ENCODE data around the gene PDF.
"Not testable (repeated sequence)": the region's sequence is repeated elsewhere in the genome, so short reads cannot be mapped to it uniquely, and the experiment has no call there.

The PDF gene

GRCh38 chr16:69307091-69307490 is 23.3 kb downstream of the PDF start:
- Histone ChIP-seq H3K27me3 (ENCODE audit: control insufficient read depth in 1 of 2, insufficient read depth in 2 of 2, low read length in 2 of 2) (no peaks in the 10 kb centered on the region), H3K36me3 (ENCODE audit: control insufficient read depth in 1 of 2, insufficient read depth in 2 of 2, low read length in 2 of 2) (peaks cover 0 to 3% of the 10 kb centered on the region in 2 donors), H3K4me1 (ENCODE audit: control insufficient read depth in 1 of 2, insufficient read depth in 2 of 2, low read length in 2 of 2) (peaks cover 6% of the 10 kb centered on the region in 2 donors), H3K4me3 (ENCODE audit: low read depth in 1 of 2, low read length in 2 of 2) (no peak overlapping the region), H3K9me3 (ENCODE audit: control insufficient read depth in 1 of 2, low read length in 2 of 2) (no peaks in the 10 kb centered on the region), H3K9ac (ENCODE audit: low read depth in 1 of 2, low read length in 2 of 2) (no peak overlapping the region), H3K27ac (ENCODE audit: low read depth, low read length) (no peak overlapping the region)

- Histone ChIP-seq H3K4me3 (ENCODE audit: low read depth in 1 of 2, low read length in 2 of 2) (no peak overlapping the region), H3K27me3 (ENCODE audit: control insufficient read depth in 1 of 2, insufficient read depth in 2 of 2, low read length in 2 of 2) (no peaks in the 10 kb centered on the region), H3K36me3 (ENCODE audit: control insufficient read depth in 1 of 2, insufficient read depth in 2 of 2, low read length in 2 of 2) (peaks cover 0 to 7% of the 10 kb centered on the region in 2 donors), H3K27ac (ENCODE audit: low read depth, low read length) (no peak overlapping the region), H3K4me1 (ENCODE audit: control insufficient read depth in 1 of 2, insufficient read depth in 2 of 2, low read length in 2 of 2) (peaks cover 3 to 5% of the 10 kb centered on the region in 2 donors), H3K9ac (ENCODE audit: low read depth in 1 of 2, low read length in 2 of 2) (no peak overlapping the region), H3K9me3 (ENCODE audit: control insufficient read depth in 1 of 2, low read length in 2 of 2) (no peaks in the 10 kb centered on the region)
Observed at GRCh38 chr16:69306031-69306430, 24.4 kb downstream of the PDF start.

GRCh38 chr16:69302301-69302700 is 28.1 kb downstream of the PDF start:
- Histone ChIP-seq H3K36me3 (ENCODE audit: control insufficient read depth in 1 of 2, insufficient read depth in 2 of 2, low read length in 2 of 2) (peaks cover 7 to 24% of the 10 kb centered on the region in 2 donors), H3K27ac (ENCODE audit: low read depth, low read length) (no peak overlapping the region), H3K9ac (ENCODE audit: low read depth in 1 of 2, low read length in 2 of 2) (no peak overlapping the region), H3K4me3 (ENCODE audit: low read depth in 1 of 2, low read length in 2 of 2) (no peak overlapping the region), H3K27me3 (ENCODE audit: control insufficient read depth in 1 of 2, insufficient read depth in 2 of 2, low read length in 2 of 2) (no peaks in the 10 kb centered on the region), H3K9me3 (ENCODE audit: control insufficient read depth in 1 of 2, low read length in 2 of 2) (no peaks in the 10 kb centered on the region), H3K4me1 (ENCODE audit: control insufficient read depth in 1 of 2, insufficient read depth in 2 of 2, low read length in 2 of 2) (no peaks in the 10 kb centered on the region)

- H3K4me1 ChIP-seq (ENCODE audit: control insufficient read depth in 1 of 2, insufficient read depth in 2 of 2, low read length in 2 of 2): no peaks in the 10 kb centered on the region
- H3K9me3 ChIP-seq (ENCODE audit: control insufficient read depth in 1 of 2, low read length in 2 of 2): no peaks in the 10 kb centered on the region
- no peaks in the 10 kb centered on the region for H3K27me3 ChIP-seq (ENCODE audit: control insufficient read depth in 1 of 2, insufficient read depth in 2 of 2, low read length in 2 of 2)
- peaks cover 7 to 24% of the 10 kb centered on the region in 2 donors for H3K36me3 ChIP-seq (ENCODE audit: control insufficient read depth in 1 of 2, insufficient read depth in 2 of 2, low read length in 2 of 2)
- no peak overlapping the region for H3K4me3 ChIP-seq (ENCODE audit: low read depth in 1 of 2, low read length in 2 of 2)
- H3K27ac ChIP-seq (ENCODE audit: low read depth, low read length): no peak overlapping the region
- no peak overlapping the region for H3K9ac ChIP-seq (ENCODE audit: low read depth in 1 of 2, low read length in 2 of 2)
Observed at GRCh38 chr16:69301861-69302260, 28.5 kb downstream of the PDF start.

- Histone ChIP-seq H3K9ac (ENCODE audit: low read depth in 1 of 2, low read length in 2 of 2) (no peak overlapping the region), H3K36me3 (ENCODE audit: control insufficient read depth in 1 of 2, insufficient read depth in 2 of 2, low read length in 2 of 2) (peaks cover 7 to 24% of the 10 kb centered on the region in 2 donors), H3K27ac (ENCODE audit: low read depth, low read length) (no peak overlapping the region), H3K9me3 (ENCODE audit: control insufficient read depth in 1 of 2, low read length in 2 of 2) (no peaks in the 10 kb centered on the region), H3K4me3 (ENCODE audit: low read depth in 1 of 2, low read length in 2 of 2) (no peak overlapping the region), H3K4me1 (ENCODE audit: control insufficient read depth in 1 of 2, insufficient read depth in 2 of 2, low read length in 2 of 2) (no peaks in the 10 kb centered on the region), H3K27me3 (ENCODE audit: control insufficient read depth in 1 of 2, insufficient read depth in 2 of 2, low read length in 2 of 2) (no peaks in the 10 kb centered on the region)
Observed at GRCh38 chr16:69301187-69301586, 29.2 kb downstream of the PDF start.

- H3K27me3 ChIP-seq (ENCODE audit: control insufficient read depth in 1 of 2, insufficient read depth in 2 of 2, low read length in 2 of 2): no peaks in the 10 kb centered on the region
- no peaks in the 10 kb centered on the region for H3K9me3 ChIP-seq (ENCODE audit: control insufficient read depth in 1 of 2, low read length in 2 of 2)
- peaks cover 7 to 29% of the 10 kb centered on the region in 2 donors for H3K36me3 ChIP-seq (ENCODE audit: control insufficient read depth in 1 of 2, insufficient read depth in 2 of 2, low read length in 2 of 2)
- H3K9ac ChIP-seq (ENCODE audit: low read depth in 1 of 2, low read length in 2 of 2): no peak overlapping the region
- no peak overlapping the region for H3K4me3 ChIP-seq (ENCODE audit: low read depth in 1 of 2, low read length in 2 of 2)
- no peaks in the 10 kb centered on the region for H3K4me1 ChIP-seq (ENCODE audit: control insufficient read depth in 1 of 2, insufficient read depth in 2 of 2, low read length in 2 of 2)
- H3K27ac ChIP-seq (ENCODE audit: low read depth, low read length): no peak overlapping the region
Observed at GRCh38 chr16:69298261-69298660, 32.1 kb downstream of the PDF start.

- H3K9ac ChIP-seq (ENCODE audit: low read depth in 1 of 2, low read length in 2 of 2); H3K4me1 ChIP-seq (ENCODE audit: control insufficient read depth in 1 of 2, insufficient read depth in 2 of 2, low read length in 2 of 2); H3K27me3 ChIP-seq (ENCODE audit: control insufficient read depth in 1 of 2, insufficient read depth in 2 of 2, low read length in 2 of 2); H3K4me3 ChIP-seq (ENCODE audit: low read depth in 1 of 2, low read length in 2 of 2); H3K27ac ChIP-seq (ENCODE audit: low read depth, low read length); H3K9me3 ChIP-seq (ENCODE audit: control insufficient read depth in 1 of 2, low read length in 2 of 2): not testable (repeated sequence)
- peaks cover 7 to 25% of the 10 kb centered on the region in 2 donors for H3K36me3 ChIP-seq (ENCODE audit: control insufficient read depth in 1 of 2, insufficient read depth in 2 of 2, low read length in 2 of 2)
Observed at GRCh38 chr16:69296771-69297170, 33.6 kb downstream of the PDF start.

- H3K27me3 ChIP-seq (ENCODE audit: control insufficient read depth in 1 of 2, insufficient read depth in 2 of 2, low read length in 2 of 2): no peaks in the 10 kb centered on the region
- H3K4me3 ChIP-seq (ENCODE audit: low read depth in 1 of 2, low read length in 2 of 2): no peak overlapping the region
- H3K9me3 ChIP-seq (ENCODE audit: control insufficient read depth in 1 of 2, low read length in 2 of 2): no peaks in the 10 kb centered on the region
- no peaks in the 10 kb centered on the region for H3K4me1 ChIP-seq (ENCODE audit: control insufficient read depth in 1 of 2, insufficient read depth in 2 of 2, low read length in 2 of 2)
- H3K36me3 ChIP-seq (ENCODE audit: control insufficient read depth in 1 of 2, insufficient read depth in 2 of 2, low read length in 2 of 2): peaks cover 0 to 8% of the 10 kb centered on the region in 2 donors
- H3K9ac ChIP-seq (ENCODE audit: low read depth in 1 of 2, low read length in 2 of 2): no peak overlapping the region
- no peak overlapping the region for H3K27ac ChIP-seq (ENCODE audit: low read depth, low read length)
Observed at GRCh38 chr16:69294051-69294450, 36.3 kb downstream of the PDF start.

GRCh38 chr16:69293401-69293800 is 37.0 kb downstream of the PDF start:
- Histone ChIP-seq H3K36me3 (ENCODE audit: control insufficient read depth in 1 of 2, insufficient read depth in 2 of 2, low read length in 2 of 2) (peaks cover 0 to 8% of the 10 kb centered on the region in 2 donors), H3K9me3 (ENCODE audit: control insufficient read depth in 1 of 2, low read length in 2 of 2) (no peaks in the 10 kb centered on the region), H3K27ac (ENCODE audit: low read depth, low read length) (no peak overlapping the region), H3K4me1 (ENCODE audit: control insufficient read depth in 1 of 2, insufficient read depth in 2 of 2, low read length in 2 of 2) (no peaks in the 10 kb centered on the region), H3K9ac (ENCODE audit: low read depth in 1 of 2, low read length in 2 of 2) (no peak overlapping the region), H3K27me3 (ENCODE audit: control insufficient read depth in 1 of 2, insufficient read depth in 2 of 2, low read length in 2 of 2) (no peaks in the 10 kb centered on the region), H3K4me3 (ENCODE audit: low read depth in 1 of 2, low read length in 2 of 2) (no peak overlapping the region)

GRCh38 chr16:69291657-69292056 is 38.7 kb downstream of the PDF start:
- not testable (repeated sequence) for H3K4me3 ChIP-seq (ENCODE audit: low read depth in 1 of 2, low read length in 2 of 2); H3K27me3 ChIP-seq (ENCODE audit: control insufficient read depth in 1 of 2, insufficient read depth in 2 of 2, low read length in 2 of 2); H3K36me3 ChIP-seq (ENCODE audit: control insufficient read depth in 1 of 2, insufficient read depth in 2 of 2, low read length in 2 of 2); H3K9ac ChIP-seq (ENCODE audit: low read depth in 1 of 2, low read length in 2 of 2); H3K4me1 ChIP-seq (ENCODE audit: control insufficient read depth in 1 of 2, insufficient read depth in 2 of 2, low read length in 2 of 2); H3K9me3 ChIP-seq (ENCODE audit: control insufficient read depth in 1 of 2, low read length in 2 of 2); H3K27ac ChIP-seq (ENCODE audit: low read depth, low read length)
